ENCODE measurements around the gene CTNNAL1. TPM values are rescaled to one million over a fixed set of nuclear protein-coding genes. Genes with fewer than 3 reads are reported as not detected.

Gene CTNNAL1
- total RNA-seq, 2 experiments from 2014 or later: 4.9 to 5.3 TPM

GRCh38 chr9:108905494-108905893 is 107.8 kb downstream of the CTNNAL1 start:
- H3K27me3 ChIP-seq (ENCODE audit: control insufficient read depth in 1 of 2, insufficient read depth in 2 of 2, low read length in 2 of 2): no peaks in the 10 kb centered on the region
- H3K4me3 ChIP-seq (ENCODE audit: low read length): no peak overlapping the region
- no peaks in the 10 kb centered on the region for H3K9me3 Mint-ChIP-seq
- H3K36me3 Mint-ChIP-seq (ENCODE audit: low read depth): peaks cover 96% of the 10 kb centered on the region
- no peak overlapping the region for H3K4me3 Mint-ChIP-seq
- peaks cover 79% of the 10 kb centered on the region for H3K36me3 ChIP-seq (ENCODE audit: insufficient read depth, low read length)
- H3K27ac Mint-ChIP-seq: no peak overlapping the region
- TF ChIP-seq CTCF (IDR thresholded peaks at IDR 0.05): no peak
- no peak overlapping the region for H3K27ac ChIP-seq (ENCODE audit: low read depth in 1 of 2, low read length in 2 of 2)
- H3K27me3 Mint-ChIP-seq: no peaks in the 10 kb centered on the region
- ATAC-seq (ENCODE audit: poor library complexity): no peak
- ChIA-PET POLR2A (no interaction called here), CTCF (no interaction called here)
- no peaks in the 10 kb centered on the region for H3K9me3 ChIP-seq (ENCODE audit: control insufficient read depth in 1 of 2, insufficient read depth in 1 of 2, low read length in 2 of 2)
- no peaks in the 10 kb centered on the region for H3K4me1 ChIP-seq (ENCODE audit: insufficient read depth, low read length)
- DNase-seq: no peak
- intact Hi-C loops (cut with DNase I, micrococcal nuclease): loop anchor here in 1 of 2 experiments (5.0 kb wide), 1 partner anchor 292 kb away; no protein-coding TSS in a partner anchor
- H3K4me1 Mint-ChIP-seq (ENCODE audit: low read depth): peaks cover 3% of the 10 kb centered on the region

GRCh38 chr9:108904161-108904560 is 109.1 kb downstream of the CTNNAL1 start:
- H3K36me3 Mint-ChIP-seq (ENCODE audit: low read depth): peaks cover 96% of the 10 kb centered on the region
- H3K27me3 Mint-ChIP-seq: no peaks in the 10 kb centered on the region
- no peak overlapping the region for H3K27ac ChIP-seq (ENCODE audit: low read depth in 1 of 2, low read length in 2 of 2)
- no peak overlapping the region for H3K4me3 ChIP-seq (ENCODE audit: low read length)
- H3K4me1 ChIP-seq (ENCODE audit: insufficient read depth, low read length): no peaks in the 10 kb centered on the region
- peaks cover 79% of the 10 kb centered on the region for H3K36me3 ChIP-seq (ENCODE audit: insufficient read depth, low read length)
- H3K9me3 Mint-ChIP-seq: no peaks in the 10 kb centered on the region
- H3K4me1 Mint-ChIP-seq (ENCODE audit: low read depth): no peaks in the 10 kb centered on the region
- POLR2A ChIA-PET: interaction anchor here (0.7 kb wide), 1 partner anchor 30 kb away, joined by 4 read pairs; the partner anchor contains the start of gene ABITRAM
- H3K27me3 ChIP-seq (ENCODE audit: control insufficient read depth in 1 of 2, insufficient read depth in 2 of 2, low read length in 2 of 2): no peaks in the 10 kb centered on the region
- intact Hi-C loops (cut with DNase I, micrococcal nuclease): loop anchor here in 1 of 2 experiments (5.0 kb wide), 1 partner anchor 48 kb away; no protein-coding TSS in a partner anchor
- no peak overlapping the region for H3K27ac Mint-ChIP-seq
- CTCF ChIA-PET: interaction anchor here (0.7 to 1.6 kb wide), 2 partner anchors 11 to 50 kb away, joined by 4 to 5 read pairs; no protein-coding TSS in a partner anchor
- no peaks in the 10 kb centered on the region for H3K9me3 ChIP-seq (ENCODE audit: control insufficient read depth in 1 of 2, insufficient read depth in 1 of 2, low read length in 2 of 2)
- TF ChIP-seq CTCF (IDR thresholded peaks at IDR 0.05): no peak
- no peak overlapping the region for H3K4me3 Mint-ChIP-seq
- ATAC-seq (ENCODE audit: poor library complexity) (no peak), DNase-seq (no peak)

GRCh38 chr9:108903420-108904103 is 109.7 kb downstream of the CTNNAL1 start:
- Histone ChIP-seq H3K27me3 (ENCODE audit: control insufficient read depth in 1 of 2, insufficient read depth in 2 of 2, low read length in 2 of 2) (no peaks in the 10 kb centered on the region), H3K4me1 (ENCODE audit: insufficient read depth, low read length) (no peaks in the 10 kb centered on the region), H3K9me3 (ENCODE audit: control insufficient read depth in 1 of 2, insufficient read depth in 1 of 2, low read length in 2 of 2) (no peaks in the 10 kb centered on the region), H3K27ac (ENCODE audit: low read depth in 1 of 2, low read length in 2 of 2) (no peak overlapping the region), H3K36me3 (ENCODE audit: insufficient read depth, low read length) (peaks cover 79% of the 10 kb centered on the region), H3K4me3 (ENCODE audit: low read length) (no peak overlapping the region)
- TF ChIP-seq CTCF (IDR thresholded peaks at IDR 0.05): no peak
- intact Hi-C loops (cut with DNase I, micrococcal nuclease): loop anchor here in 1 of 2 experiments (5.0 kb wide), 1 partner anchor 49 kb away; no protein-coding TSS in a partner anchor
- H3K9me3 Mint-ChIP-seq: no peaks in the 10 kb centered on the region
- H3K4me1 Mint-ChIP-seq (ENCODE audit: low read depth): no peaks in the 10 kb centered on the region
- CTCF ChIA-PET: interaction anchor here (1.6 kb wide), 1 partner anchor 11 kb away, joined by 4 read pairs; no protein-coding TSS in a partner anchor
- POLR2A ChIA-PET: no interaction called here
- H3K27ac Mint-ChIP-seq: no peak overlapping the region
- peaks cover 96% of the 10 kb centered on the region for H3K36me3 Mint-ChIP-seq (ENCODE audit: low read depth)
- ATAC-seq (ENCODE audit: poor library complexity): no peak
- H3K4me3 Mint-ChIP-seq: no peak overlapping the region
- no peaks in the 10 kb centered on the region for H3K27me3 Mint-ChIP-seq
- no peak for DNase-seq
